ENCODE data around the gene SERTM1. TPM values are rescaled to one million over a fixed set of nuclear protein-coding genes. Genes with fewer than 3 reads are reported as not detected.

Gene SERTM1
- total RNA-seq, 1 donor from 2014 or later, result 5.9 TPM

DNA sequence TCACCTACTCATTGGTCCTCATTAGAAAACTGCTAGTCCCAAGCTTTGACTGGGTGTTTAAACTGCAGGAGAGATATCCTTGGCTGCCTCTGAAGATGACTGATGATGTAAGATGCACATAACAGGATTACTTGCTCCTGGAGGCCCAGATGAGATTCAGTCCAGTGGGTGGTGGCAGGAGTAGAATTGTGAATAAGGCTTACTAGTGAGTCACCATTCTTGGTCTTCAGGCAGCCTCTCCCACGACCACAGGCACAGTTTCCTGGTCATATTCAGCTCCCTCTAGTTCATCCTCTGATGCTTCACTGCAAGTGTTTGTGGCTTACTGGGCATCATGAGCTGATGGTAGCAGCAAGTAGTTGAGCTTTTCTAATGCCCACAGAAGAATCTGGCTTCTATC lies 12.1 kb downstream of the SERTM1 start:
- H3K27ac ChIP-seq, result no peak overlapping the region
- no peak for TF ChIP-seq CTCF (IDR thresholded peaks at IDR 0.05)
- no peak overlapping the region for H3K4me3 ChIP-seq
- no peaks in the 10 kb centered on the region for H3K36me3 ChIP-seq
- H3K4me1 ChIP-seq, result no peaks in the 10 kb centered on the region
- no peaks in the 10 kb centered on the region for H3K27me3 ChIP-seq
- intact Hi-C loops (cut with DNase I), result no loop called here
- no peaks in the 10 kb centered on the region for H3K9me3 ChIP-seq
- ATAC-seq (no peak), DNase-seq (no peak)

DNA sequence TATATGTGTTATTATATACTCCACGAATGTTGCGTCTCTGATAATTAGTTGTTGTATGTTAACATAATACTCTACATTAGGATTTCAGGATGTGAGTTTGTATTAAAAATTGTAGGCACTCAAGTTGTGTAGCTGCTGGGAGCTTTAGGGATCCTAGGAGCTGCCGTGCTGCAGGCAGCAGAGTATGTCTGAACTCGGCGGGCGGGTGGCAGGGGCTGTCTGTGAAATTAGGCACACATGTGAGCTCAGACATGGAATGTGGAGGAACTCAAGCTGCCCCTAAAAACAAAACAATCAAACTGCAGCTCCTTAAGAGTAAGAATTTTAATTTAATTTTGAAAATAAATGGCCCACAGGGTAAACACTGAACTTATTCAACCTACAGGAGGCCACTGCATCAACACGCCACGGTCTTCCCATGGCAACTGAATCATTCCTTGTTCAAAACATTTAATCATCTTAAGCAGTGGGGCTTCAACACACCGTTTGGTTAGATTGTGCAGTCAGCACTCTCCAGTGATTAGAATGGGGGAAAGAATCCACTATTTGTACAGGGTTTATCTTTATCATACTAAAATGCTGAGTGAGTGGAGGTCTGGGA lies 22.7 kb downstream of the SERTM1 start:
- ATAC-seq, result no peak
- H3K27ac ChIP-seq, result no peak overlapping the region

GRCh38 chr13:36700170-36700569 lies 26.4 kb downstream of the SERTM1 start:
- intact Hi-C loops (cut with DNase I), result no loop called here
- Histone ChIP-seq H3K36me3 (no peaks in the 10 kb centered on the region), H3K27ac (no peak overlapping the region), H3K4me1 (no peaks in the 10 kb centered on the region), H3K4me3 (no peak overlapping the region), H3K9me3 (no peaks in the 10 kb centered on the region), H3K27me3 (peaks cover 3% of the 10 kb centered on the region)
- DNase-seq, result no peak
- ATAC-seq, result no peak
- TF ChIP-seq CTCF (IDR thresholded peaks at IDR 0.05), result no peak

More for the DNA sequence above, 22.7 kb downstream of the SERTM1 start:
- H3K4me3 ChIP-seq, result no peak overlapping the region
- peaks cover 3% of the 10 kb centered on the region for H3K27me3 ChIP-seq
- TF ChIP-seq CTCF (IDR thresholded peaks at IDR 0.05), result no peak
- H3K36me3 ChIP-seq, result no peaks in the 10 kb centered on the region
- no peaks in the 10 kb centered on the region for H3K9me3 ChIP-seq
- intact Hi-C loops (cut with DNase I), result no loop called here
- no peaks in the 10 kb centered on the region for H3K4me1 ChIP-seq
- DNase-seq, result no peak

GRCh38 chr13:36706755-36707154 lies 32.9 kb downstream of the SERTM1 start:
- intact Hi-C loops (cut with DNase I), result no loop called here
- Histone ChIP-seq H3K4me1 (no peaks in the 10 kb centered on the region), H3K36me3 (no peaks in the 10 kb centered on the region), H3K27ac (no peak overlapping the region), H3K9me3 (no peaks in the 10 kb centered on the region), H3K27me3 (no peaks in the 10 kb centered on the region), H3K4me3 (no peak overlapping the region)
- ATAC-seq, result peak; percentile 77
- DNase-seq, result no peak
- no peak for TF ChIP-seq CTCF (IDR thresholded peaks at IDR 0.05)

DNA sequence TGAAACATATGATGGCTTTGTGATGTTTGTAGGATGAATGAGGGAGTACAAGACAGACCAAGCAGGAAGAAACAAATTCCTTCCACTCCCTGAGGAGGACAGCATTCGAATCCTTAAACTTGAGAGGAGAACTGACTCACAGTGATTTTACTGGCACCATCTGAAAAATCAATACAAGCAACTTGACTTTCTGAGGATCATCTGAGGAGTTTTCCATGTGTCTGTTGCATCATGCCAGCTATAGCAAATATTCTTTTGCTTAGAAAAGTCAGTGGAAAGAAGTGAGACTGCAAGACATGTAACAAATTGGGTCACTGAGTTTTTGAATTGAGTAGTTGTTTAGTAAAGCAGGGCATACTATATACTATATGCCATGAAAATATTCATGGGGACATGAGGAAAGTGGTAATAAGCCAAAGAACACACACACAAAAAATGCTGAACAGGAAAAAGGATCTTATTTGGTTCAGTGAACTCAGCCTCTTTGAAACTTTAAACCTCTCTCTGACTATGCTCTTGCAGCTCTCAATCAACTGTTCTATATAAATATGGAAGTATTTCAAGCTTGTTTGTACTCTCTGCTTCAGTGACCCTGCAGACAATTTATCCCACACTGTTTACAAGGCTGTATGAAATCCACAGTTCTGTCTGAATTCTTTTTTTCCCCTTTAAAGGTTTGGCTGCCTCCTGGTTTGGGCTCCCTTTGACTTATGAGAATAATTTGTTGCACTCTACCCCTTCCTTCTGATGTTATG lies 35.5 kb downstream of the SERTM1 start:
- Histone ChIP-seq H3K36me3 (no peaks in the 10 kb centered on the region), H3K4me3 (no peak overlapping the region), H3K27ac (no peak overlapping the region), H3K4me1 (no peaks in the 10 kb centered on the region), H3K27me3 (no peaks in the 10 kb centered on the region), H3K9me3 (no peaks in the 10 kb centered on the region)
- ATAC-seq, result no peak
- TF ChIP-seq CTCF (IDR thresholded peaks at IDR 0.05), result no peak
- no peak for DNase-seq
- intact Hi-C loops (cut with DNase I), result no loop called here
